ENCODE data around the gene ESYT2. TPM values are rescaled to one million over a fixed set of nuclear protein-coding genes. Genes with fewer than 3 reads are reported as not detected.

The ESYT2 gene
- total RNA-seq, 1 experiment from 2014 or later, result 68.2 TPM

DNA sequence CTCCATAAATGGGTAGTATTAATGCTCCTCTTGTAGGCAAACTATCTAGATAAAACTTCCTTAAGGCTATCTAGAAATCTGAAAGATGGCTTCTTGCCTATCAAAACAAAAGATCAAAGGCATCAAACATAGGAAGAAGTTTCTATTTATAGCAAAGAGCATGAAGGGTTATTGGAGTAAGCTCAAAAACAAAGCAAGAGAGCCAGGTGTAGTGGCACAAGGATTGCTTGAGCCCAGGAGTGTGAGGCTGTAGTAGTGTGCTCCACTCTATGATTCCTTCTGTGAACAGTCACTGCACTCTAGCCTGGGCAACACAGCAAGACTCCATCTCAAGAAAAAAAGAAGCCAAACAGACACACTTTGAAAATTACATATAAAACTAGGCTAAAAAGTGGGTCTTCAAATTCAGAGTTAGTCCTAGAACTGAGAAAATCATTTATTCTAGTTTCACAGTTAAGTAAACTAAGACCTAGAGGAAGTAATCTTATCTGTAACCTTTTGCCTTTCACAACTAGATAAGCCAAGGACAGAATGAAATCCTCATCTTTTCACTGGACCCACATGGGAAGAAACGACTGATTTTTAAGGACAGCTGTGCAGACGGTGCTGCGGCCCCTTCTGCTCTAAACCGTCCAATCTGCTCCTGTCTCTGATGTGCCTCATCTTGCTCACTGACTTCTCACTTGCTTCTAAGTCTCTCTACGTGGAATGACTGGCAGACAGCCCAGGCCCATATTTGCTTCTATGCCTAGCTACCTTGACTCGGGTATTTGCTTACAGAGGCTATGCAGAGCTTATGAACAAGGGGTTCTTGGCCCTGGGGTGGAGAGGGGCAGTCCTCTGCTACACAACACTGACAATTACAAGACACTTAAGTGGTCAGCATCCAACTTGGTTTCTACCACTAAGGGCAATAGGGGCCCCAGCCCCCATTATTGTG is 50.0 kb downstream of the ESYT2 start:
- Histone ChIP-seq H3K9me2 (ENCODE audit: insufficient read depth) (no peaks in the 10 kb centered on the region), H3K36me3 (ENCODE audit: control insufficient read depth in 1 of 2, insufficient read depth in 2 of 2, low read length in 2 of 2) (peaks cover 0 to 27% of the 10 kb centered on the region in 2 experiments; a peak in 2 of 4 replicates), H3K4me1 (ENCODE audit: control insufficient read depth in 1 of 2, insufficient read depth in 2 of 2, low read length in 2 of 2) (peaks cover 7 to 28% of the 10 kb centered on the region in 2 experiments), H2AFZ (ENCODE audit: low read depth, low read length, poor library complexity, severe bottlenecking) (no peak overlapping the region), H3K27me3 (ENCODE audit: insufficient read depth, low read length) (no peaks in the 10 kb centered on the region), H3K79me2 (ENCODE audit: insufficient read depth, low read length) (peaks cover 17% of the 10 kb centered on the region; the same call in 1 of the 2 replicates), H3K27ac (ENCODE audit: low read depth, low read length) (no peak overlapping the region), H3K4me3 (replicated peaks in 1 of 2; ENCODE audit: low read depth in 1 of 2, low read length in 2 of 2) (no peak overlapping the region), H3K4me2 (ENCODE audit: low read length) (no peak overlapping the region; the same call in 1 of the 2 replicates), H3K9ac (ENCODE audit: low read length) (no peak overlapping the region), H4K20me1 (ENCODE audit: insufficient read depth) (no peaks in the 10 kb centered on the region), H3K9me3 (ENCODE audit: control insufficient read depth in 1 of 2, insufficient read depth in 1 of 2, low read depth in 1 of 2, low read length in 2 of 2) (no peaks in the 10 kb centered on the region)
- ATAC-seq (no peak), DNase-seq (ENCODE audit: low read depth, low spot score) (no peak)
- intact Hi-C loops (cut with micrococcal nuclease), result no loop called here
- POLR2A ChIA-PET, result no interaction called here
- no TSS peak for BruUV-seq (replicated peaks)
- CTCF ChIA-PET, result no interaction called here
- TF ChIP-seq SIN3A (IDR thresholded peaks at IDR 0.05; ENCODE audit: low read depth) (no peak), RAD21 (IDR thresholded peaks at IDR 0.05; ENCODE audit: low read depth) (no peak), TCF7L2 (IDR thresholded peaks at IDR 0.05; ENCODE audit: borderline replicate concordance, extremely low read depth, insufficient read depth, insufficient read length) (no peak), ZNF274 (IDR thresholded peaks at IDR 0.05; ENCODE audit: low read depth, low read length) (no peak), EGR1 (IDR thresholded peaks at IDR 0.05; ENCODE audit: low read depth) (no peak), ZFX (IDR thresholded peaks at IDR 0.05) (no peak), POLR2AphosphoS5 (IDR thresholded peaks at IDR 0.05; ENCODE audit: low read depth, low read length) (no peak), EZH2 (IDR thresholded peaks at IDR 0.05) (no peak), EZH2phosphoT487 (IDR thresholded peaks at IDR 0.05; ENCODE audit: borderline replicate concordance) (no peak)
- TF ChIP-seq, protein P1, sequence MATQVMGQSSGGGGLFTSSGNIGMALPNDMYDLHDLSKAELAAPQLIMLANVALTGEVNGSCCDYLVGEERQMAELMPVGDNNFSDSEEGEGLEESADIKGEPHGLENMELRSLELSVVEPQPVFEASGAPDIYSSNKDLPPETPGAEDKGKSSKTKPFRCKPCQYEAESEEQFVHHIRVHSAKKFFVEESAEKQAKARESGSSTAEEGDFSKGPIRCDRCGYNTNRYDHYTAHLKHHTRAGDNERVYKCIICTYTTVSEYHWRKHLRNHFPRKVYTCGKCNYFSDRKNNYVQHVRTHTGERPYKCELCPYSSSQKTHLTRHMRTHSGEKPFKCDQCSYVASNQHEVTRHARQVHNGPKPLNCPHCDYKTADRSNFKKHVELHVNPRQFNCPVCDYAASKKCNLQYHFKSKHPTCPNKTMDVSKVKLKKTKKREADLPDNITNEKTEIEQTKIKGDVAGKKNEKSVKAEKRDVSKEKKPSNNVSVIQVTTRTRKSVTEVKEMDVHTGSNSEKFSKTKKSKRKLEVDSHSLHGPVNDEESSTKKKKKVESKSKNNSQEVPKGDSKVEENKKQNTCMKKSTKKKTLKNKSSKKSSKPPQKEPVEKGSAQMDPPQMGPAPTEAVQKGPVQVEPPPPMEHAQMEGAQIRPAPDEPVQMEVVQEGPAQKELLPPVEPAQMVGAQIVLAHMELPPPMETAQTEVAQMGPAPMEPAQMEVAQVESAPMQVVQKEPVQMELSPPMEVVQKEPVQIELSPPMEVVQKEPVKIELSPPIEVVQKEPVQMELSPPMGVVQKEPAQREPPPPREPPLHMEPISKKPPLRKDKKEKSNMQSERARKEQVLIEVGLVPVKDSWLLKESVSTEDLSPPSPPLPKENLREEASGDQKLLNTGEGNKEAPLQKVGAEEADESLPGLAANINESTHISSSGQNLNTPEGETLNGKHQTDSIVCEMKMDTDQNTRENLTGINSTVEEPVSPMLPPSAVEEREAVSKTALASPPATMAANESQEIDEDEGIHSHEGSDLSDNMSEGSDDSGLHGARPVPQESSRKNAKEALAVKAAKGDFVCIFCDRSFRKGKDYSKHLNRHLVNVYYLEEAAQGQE (IDR thresholded peaks at IDR 0.05; ENCODE audit: low read depth), result no peak
- RAD21 ChIA-PET (ENCODE audit: low non-redundant PET in 1 of 2, low total read pairs in 2 of 2, uncharacterized antibody in 2 of 2, unreplicated experiment in 2 of 2), result no interaction called here

Data from HCT116 (cell line).